GM21360 (cell line): Measurements from ENCODE around the gene SH3TC1.
A peak's percentile ranks its signal among the peaks of the same experiment; 100 is the strongest.

Experiments
- ATAC-seq: cut with Tn5 transposase; IDR thresholded peaks from one replicate; pipeline ENCODE4 v1.9.1; 2021; ENCODE audit warnings: mild to moderate bottlenecking, moderate library complexity; ENCODE audit not compliant: unreplicated experiment

SH3TC1 gene

DNA sequence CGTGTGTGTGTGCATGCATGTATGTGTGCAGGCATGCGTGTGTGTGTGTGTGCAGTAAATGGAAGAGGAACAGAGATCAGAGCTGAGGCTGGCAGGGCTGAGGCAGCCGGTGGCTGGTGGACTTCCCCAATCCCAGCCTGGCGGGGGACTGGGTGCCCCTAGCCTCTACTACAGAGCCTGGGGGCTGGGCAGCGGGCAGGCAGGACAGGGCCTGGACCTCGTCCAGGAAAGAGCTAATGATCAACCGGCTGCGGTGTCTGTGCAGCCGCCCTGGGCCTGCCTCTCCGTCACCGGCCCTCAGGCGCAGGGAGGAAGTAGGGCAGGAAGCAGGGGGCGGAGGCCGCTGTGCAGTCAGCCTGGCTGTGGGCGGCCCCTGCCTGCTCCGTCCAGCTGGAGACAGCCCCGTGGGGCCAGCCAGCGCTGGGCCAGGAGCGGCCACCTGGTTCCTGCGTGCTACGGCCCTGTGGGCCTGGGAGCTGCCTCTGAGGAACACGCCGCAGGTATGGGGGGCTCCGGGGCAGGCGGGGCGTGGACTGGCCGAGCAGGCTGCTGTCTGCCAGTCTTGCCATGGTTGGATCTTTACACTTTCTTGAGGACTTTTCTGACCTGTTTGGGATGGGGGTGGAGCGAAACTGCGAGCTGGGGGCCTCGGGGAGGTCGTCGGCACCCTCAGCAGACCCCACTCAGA is at the start of gene SH3TC1:
SH3TC1 (plus strand) TSS at position 385 of the 688 bp plus-strand sequence. CDS start 5,905 bp downstream, outside the sequence.
- ATAC-seq = peak; percentile 68

DNA sequence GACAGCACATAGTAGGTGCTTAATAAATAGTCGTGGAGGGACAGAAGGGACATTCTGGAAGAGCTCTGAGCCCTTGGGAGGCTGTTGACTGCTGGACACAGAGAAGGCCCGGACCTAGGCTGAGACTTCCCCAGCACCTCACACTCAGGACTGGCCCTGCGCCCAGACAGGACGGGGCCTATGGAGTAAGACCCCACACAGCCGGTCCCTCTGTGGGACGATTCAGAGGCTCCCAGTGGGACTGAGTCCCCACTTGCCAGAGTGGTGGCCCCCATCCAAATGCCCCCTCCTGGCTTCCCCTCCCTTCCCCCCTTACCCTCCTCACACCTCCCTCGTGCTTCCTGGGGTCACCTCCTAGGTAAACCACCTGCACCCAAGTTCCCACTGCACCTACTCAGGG is 49.4 kb upstream of the SH3TC1 start:
- ATAC-seq = no peak

DNA sequence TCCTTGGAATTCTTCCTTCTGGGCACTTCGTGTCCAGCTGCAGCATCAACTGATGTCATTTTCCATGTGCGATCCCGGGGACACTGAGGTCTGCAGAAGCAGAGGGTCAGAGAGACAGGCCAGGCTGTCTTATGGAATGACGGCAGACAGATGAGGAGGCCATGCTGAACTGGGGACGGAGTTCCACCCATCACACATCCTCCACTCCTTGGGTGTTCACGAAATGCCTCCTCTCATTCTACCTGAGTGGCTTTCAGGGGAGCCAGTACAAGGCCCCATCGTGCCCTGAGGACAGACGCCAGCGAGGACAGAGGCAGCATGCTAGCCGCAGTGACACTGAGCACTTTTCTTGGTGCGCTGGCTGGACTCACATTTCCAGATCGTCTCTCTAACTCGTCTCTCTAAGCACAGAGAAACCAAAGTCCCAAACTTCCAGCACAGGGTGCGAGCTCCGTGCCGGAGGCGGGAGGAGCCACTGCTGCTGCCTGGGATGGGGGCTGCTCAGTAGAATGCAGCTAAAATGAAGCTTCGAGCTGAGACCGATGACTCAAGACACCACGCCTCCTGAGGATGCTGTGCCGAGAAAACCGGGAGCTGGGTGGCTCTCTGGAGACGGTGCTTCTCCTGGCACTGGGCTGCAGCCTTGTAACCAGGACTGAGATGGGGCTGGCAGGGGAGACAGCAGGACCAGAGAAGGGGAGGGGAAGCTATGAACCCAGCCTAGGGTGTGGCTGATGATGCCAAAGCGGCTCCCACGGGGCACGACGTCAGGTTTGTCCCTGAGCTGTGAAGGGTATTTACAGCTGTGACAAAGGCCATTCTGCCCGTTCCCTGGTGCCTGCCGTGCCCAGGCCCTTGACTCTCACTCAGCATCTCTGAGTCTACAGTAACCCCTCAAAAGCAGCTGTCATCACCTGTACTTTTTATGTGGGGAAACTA is 48.7 kb upstream of the SH3TC1 start:
- ATAC-seq = no peak

GRCh38 chr4:8151165-8151650 is 47.9 kb upstream of the SH3TC1 start:
- no peak for ATAC-seq

DNA sequence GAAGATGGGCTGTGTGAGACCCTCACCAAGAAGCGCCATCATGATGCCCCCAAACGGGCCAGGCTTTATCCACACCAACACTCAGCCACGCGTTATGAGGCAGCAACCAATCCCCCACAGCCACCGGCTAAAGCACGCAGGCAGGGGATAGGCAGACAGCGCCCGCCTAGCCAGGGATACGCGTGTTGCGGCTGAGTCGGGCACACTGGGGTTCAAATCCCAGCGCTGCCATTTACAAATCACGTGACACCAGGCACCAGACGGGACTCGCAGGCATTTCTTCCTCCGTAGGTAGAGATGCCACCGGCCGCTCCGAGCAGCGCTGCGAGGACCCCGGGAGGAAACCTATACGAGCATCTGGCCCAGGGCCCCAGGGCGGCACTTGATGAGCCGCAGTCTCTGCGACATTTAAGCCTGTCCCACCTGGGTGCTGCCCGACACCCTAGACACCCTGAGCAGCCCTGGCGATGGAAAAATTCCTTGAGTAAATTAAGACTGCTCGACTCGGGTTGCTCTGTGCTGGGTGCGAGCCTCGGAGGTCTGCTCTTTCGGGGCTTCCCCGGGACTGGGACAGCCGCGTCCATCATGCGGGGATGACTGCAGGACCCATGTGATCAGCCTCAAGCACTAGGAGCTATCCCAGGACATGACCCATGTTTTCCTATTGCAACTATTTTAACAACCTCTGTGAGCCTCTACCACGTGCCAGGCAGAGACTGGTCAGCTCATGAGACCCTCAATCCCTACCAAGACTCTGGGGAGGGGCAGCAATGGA is 46.8 kb upstream of the SH3TC1 start:
- ATAC-seq = no peak

- ATAC-seq = no peak
Measured at GRCh38 chr4:8152865-8153257, 46.2 kb upstream of the SH3TC1 start.

DNA sequence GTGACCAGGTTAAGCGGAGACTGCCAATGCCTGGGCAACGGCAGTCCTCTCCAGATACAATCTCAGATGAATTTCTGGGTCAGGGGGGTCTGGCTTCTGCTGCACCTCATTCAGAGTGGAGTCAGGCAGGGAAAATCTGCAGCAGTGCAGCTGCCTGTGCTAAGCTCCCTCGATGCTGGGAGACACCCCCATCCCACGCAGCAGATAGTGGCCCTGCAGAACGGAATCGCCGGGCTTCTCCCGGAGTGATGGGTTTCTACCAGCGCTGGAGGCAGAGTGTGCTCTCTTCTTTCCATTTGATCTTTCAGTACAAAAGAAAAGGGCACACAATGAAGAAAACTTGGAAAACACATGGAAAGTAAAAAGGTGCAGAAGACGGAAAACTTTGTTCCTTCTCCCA is 45.6 kb upstream of the SH3TC1 start:
- ATAC-seq = no peak

GRCh38 chr4:8155048-8155447 is 44.0 kb upstream of the SH3TC1 start:
- ATAC-seq = no peak

DNA sequence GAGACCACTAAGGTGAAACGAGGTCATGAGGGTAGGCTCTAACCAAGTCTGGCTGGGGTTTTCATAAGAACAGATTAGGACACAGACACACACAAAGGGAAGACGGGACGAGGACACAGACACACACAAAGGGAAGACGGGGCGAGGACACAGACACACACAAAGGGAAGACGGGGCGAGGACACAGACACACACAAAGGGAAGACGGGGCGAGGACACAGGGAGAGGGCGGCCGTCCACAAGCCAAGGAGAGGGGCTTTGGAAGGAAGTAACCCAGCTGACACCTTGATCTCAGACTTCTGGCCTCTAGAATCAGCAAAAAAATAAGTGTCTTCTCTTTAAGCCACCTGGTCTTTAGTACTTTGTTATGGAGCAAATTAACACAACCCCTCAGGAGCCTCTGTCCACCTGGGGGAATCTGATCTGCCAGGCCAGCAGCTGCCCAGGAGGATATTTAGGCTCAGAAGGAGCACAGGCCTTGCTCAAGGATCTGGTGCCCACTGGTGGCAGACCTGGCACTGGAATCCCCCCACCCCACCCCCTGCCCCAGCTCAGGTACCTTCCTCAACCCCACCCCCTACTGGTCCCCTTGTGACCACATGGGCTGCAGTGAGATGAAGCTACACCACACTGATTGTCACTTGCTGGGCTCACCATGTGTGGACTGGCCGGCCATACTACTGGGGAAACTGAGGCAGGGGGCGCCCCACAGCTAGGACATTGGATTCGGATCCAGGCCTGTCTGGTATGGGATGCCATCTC is 43.2 kb upstream of the SH3TC1 start:
- ATAC-seq = no peak

- ATAC-seq = no peak
Measured at GRCh38 chr4:8156617-8157016, 42.5 kb upstream of the SH3TC1 start.

- ATAC-seq = no peak
Measured at GRCh38 chr4:8157496-8157895, 41.6 kb upstream of the SH3TC1 start.

GRCh38 chr4:8157944-8158709 is 41.0 kb upstream of the SH3TC1 start:
- no peak for ATAC-seq

GRCh38 chr4:8158710-8159536 is 40.2 kb upstream of the SH3TC1 start, which contains the start of gene ABLIM2:
Gene ABLIM2, minus strand, starts transcription at chr4:8158813. Its CDS starts 124 bp downstream, at chr4:8158689.
- peak; percentile 97 for ATAC-seq

- no peak for ATAC-seq
Measured at GRCh38 chr4:8159537-8160232, 39.4 kb upstream of the SH3TC1 start.

DNA sequence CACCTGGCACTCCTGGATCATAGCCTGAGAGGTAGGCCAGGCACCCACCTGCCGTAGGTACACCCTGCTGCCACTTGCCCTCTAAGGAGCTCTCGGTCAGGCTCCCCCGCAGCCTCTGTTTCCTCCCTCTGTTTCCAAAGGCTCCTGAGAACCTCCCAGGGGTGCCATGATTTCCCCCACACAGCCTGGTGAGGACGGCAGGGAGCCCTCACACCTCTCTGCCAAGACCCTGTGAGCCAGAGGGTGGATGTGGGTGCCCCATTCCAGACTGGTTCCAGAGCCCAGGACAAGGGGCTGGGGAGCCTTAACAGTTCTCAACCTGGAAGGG is 38.9 kb upstream of the SH3TC1 start:
- no peak for ATAC-seq

- ATAC-seq = no peak
Measured at GRCh38 chr4:8160572-8160971, 38.5 kb upstream of the SH3TC1 start.

GRCh38 chr4:8162625-8163024 is 36.5 kb upstream of the SH3TC1 start:
- ATAC-seq = no peak

DNA sequence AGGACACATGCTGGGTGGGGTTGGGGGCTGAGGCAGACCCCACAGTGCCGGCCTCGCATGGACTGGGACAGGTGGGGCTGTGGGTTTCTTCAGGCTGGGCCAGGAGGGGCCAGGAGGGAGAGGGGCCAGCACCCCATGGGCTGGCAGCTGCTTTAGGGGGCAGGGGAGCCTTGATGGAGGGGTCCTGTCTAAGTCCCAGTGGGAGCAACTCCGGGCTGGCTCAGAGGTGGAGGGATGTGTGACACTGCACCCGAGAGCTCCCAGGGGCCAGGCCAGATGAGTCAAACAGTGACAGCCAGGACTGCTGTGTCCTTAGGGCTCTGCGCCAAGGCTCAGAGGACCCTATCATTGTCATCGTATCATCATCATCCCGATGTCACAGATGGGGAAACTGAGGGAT is 36.1 kb upstream of the SH3TC1 start:
- no peak for ATAC-seq
